A673 (cell line): ENCODE results near the gene RTRAF. TPM values are rescaled to one million over a fixed set of nuclear protein-coding genes. Genes with fewer than 3 reads are reported as not detected.
A peak's percentile ranks its signal among the peaks of the same experiment; 100 is the strongest.

Experiments
- BruUV-seq: library from RNA; stranded (reverse); fragments of 400-500 nt; replicated peaks from 2 replicates; lab custom pipeline; 2021; lab: Mats Ljungman, UMichigan
- CTCF ChIA-PET: fragments of 300-600 bp; sonication (Branson Sonifier 250); formaldehyde crosslinking; loops from one replicate; lab custom pipeline; 2022; ENCODE audit warnings: antibody characterized with exemption; lab: Charles Lee
- POLR2A ChIA-PET: fragments of 300-600 bp; sonication (Branson Sonifier 250); formaldehyde crosslinking; loops from one replicate; lab custom pipeline; 2022; ENCODE audit warnings: antibody characterized with exemption; ENCODE audit not compliant: low non-redundant PET; lab: Charles Lee
- DNase-seq: peaks from one replicate; pipeline ENCODE4 v3.0.0-alpha.2; 2015; ENCODE audit warnings: low spot score
- H3K27ac ChIP-seq: fragments of 200-600 bp; sonication (generic); 2 replicates; pipeline ENCODE4 v1.5.1; 2016; ENCODE audit warnings: mixed run types, low read depth, mild to moderate bottlenecking, mixed read lengths, antibody characterized with exemption, low read length; ENCODE audit not compliant: poor library complexity, severe bottlenecking
- H3K27me3 ChIP-seq: fragments of 200-600 bp; sonication (generic); replicated peaks from 2 replicates; pipeline ENCODE4 v1.6.1; 2017; ENCODE audit warnings: mixed run types, low read depth, mild to moderate bottlenecking, mixed read lengths, antibody characterized with exemption, low read length; ENCODE audit not compliant: insufficient read depth, poor library complexity
- H3K36me3 ChIP-seq: fragments of 200-600 bp; sonication (generic); 2 replicates; pipeline ENCODE4 v1.6.1; 2016; ENCODE audit warnings: mixed run types, mild to moderate bottlenecking, mixed read lengths, antibody characterized with exemption, low read length; ENCODE audit not compliant: insufficient read depth, poor library complexity, severe bottlenecking
- H3K4me1 ChIP-seq: fragments of 200-600 bp; sonication (generic); 2 replicates; pipeline ENCODE4 v1.6.1; 2017; ENCODE audit warnings: mixed run types, mild to moderate bottlenecking, mixed read lengths, antibody characterized with exemption, low read length; ENCODE audit not compliant: insufficient read depth, poor library complexity, severe bottlenecking
- H3K4me3 ChIP-seq: fragments of 200-600 bp; sonication (generic); 2 replicates; pipeline ENCODE4 v1.5.1; 2016; ENCODE audit warnings: low read depth, mixed run types, mild to moderate bottlenecking, mixed read lengths, low read length; ENCODE audit not compliant: poor library complexity, severe bottlenecking
- H3K9me3 ChIP-seq: fragments of 200-600 bp; sonication (generic); 2 replicates; pipeline ENCODE4 v1.6.1; 2016; ENCODE audit warnings: mixed run types, low read depth, mild to moderate bottlenecking, mixed read lengths, antibody characterized with exemption, low read length; ENCODE audit not compliant: poor library complexity, severe bottlenecking
- CTCF ChIP-seq: fragments of 300-800, 200-600 bp; sonication (generic); conservative IDR thresholded peaks from 2 replicates; pipeline ENCODE4 v1.5.1; 2017; ENCODE audit warnings: low read depth, mild to moderate bottlenecking, antibody characterized with exemption, low read length, moderate library complexity, mixed read lengths
- EZH2 ChIP-seq: fragments of 200-600 bp; sonication (generic); IDR thresholded peaks from 2 replicates; pipeline ENCODE4 v1.6.1; 2017; ENCODE audit warnings: borderline replicate concordance, low read depth, mild to moderate bottlenecking, mixed read lengths, antibody characterized with exemption, low read length; ENCODE audit not compliant: poor library complexity, severe bottlenecking
- intact Hi-C: fragments of 100-400 bp; cut with micrococcal nuclease; formaldehyde crosslinking; loops from one replicate; pipeline ENCODE4 v1.10.0; 2022; ENCODE audit not compliant: unreplicated experiment
- total RNA-seq: library from RNA; stranded (reverse); gene quantifications from 2 replicates; pipeline ENCODE4 v1.2.3, GENCODE V29; 2021

Gene RTRAF
- total RNA-seq, 1 experiment from 2014 or later = 267 TPM

GRCh38 chr14:52023518-52023917, 34.2 kb downstream of the RTRAF start:
- Histone ChIP-seq H3K27ac (no peak overlapping the region), H3K36me3 (peaks cover 11% of the 10 kb centered on the region), H3K9me3 (no peaks in the 10 kb centered on the region), H3K4me3 (no peak overlapping the region), H3K27me3 (no peaks in the 10 kb centered on the region), H3K4me1 (peaks cover 35% of the 10 kb centered on the region)
- intact Hi-C loops = no loop called here
- CTCF ChIA-PET = no interaction called here
- no peak for DNase-seq
- TF ChIP-seq EZH2 (no peak), CTCF (no peak)
- POLR2A ChIA-PET = no interaction called here
- BruUV-seq = no TSS peak

- BruUV-seq = no TSS peak
- intact Hi-C loops = no loop called here
- POLR2A ChIA-PET = no interaction called here
Observed at GRCh38 chr14:52025310-52025709, 36.0 kb downstream of the RTRAF start.

GRCh38 chr14:52026017-52026660, 36.8 kb downstream of the RTRAF start:
- Histone ChIP-seq H3K4me1 (peaks cover 40% of the 10 kb centered on the region), H3K4me3 (no peak overlapping the region), H3K9me3 (no peaks in the 10 kb centered on the region), H3K36me3 (peaks cover 11% of the 10 kb centered on the region), H3K27me3 (no peaks in the 10 kb centered on the region), H3K27ac (peak overlapping the region; percentile 20)
- ChIA-PET POLR2A (no interaction called here), CTCF (interaction anchor here (0.5 kb wide), 1 partner anchor 1533 kb away, joined by 4 read pairs; no protein-coding TSS in a partner anchor)
- DNase-seq = no peak
- intact Hi-C loops = no loop called here
- TF ChIP-seq EZH2 (no peak), CTCF (no peak)
- no TSS peak for BruUV-seq

More at GRCh38 chr14:52025310-52025709, 36.0 kb downstream of the RTRAF start:
- Histone ChIP-seq H3K27ac (no peak overlapping the region), H3K36me3 (peaks cover 11% of the 10 kb centered on the region), H3K27me3 (no peaks in the 10 kb centered on the region), H3K9me3 (no peaks in the 10 kb centered on the region), H3K4me3 (no peak overlapping the region), H3K4me1 (peaks cover 42% of the 10 kb centered on the region)
- TF ChIP-seq EZH2 = no peak
- no peak for TF ChIP-seq CTCF
- no peak for DNase-seq
- CTCF ChIA-PET = no interaction called here
